GM18526 (cell line): ENCODE measurements around the gene PSG1.
"Not testable (repeated sequence)": the region's sequence is repeated elsewhere in the genome, so short reads cannot be mapped to it uniquely, and the experiment has no call there.

ENCODE experiments used
- POLR2A ChIP-seq: IDR thresholded peaks from 3 replicates; pipeline ENCODE4 v1.6.1; 2011; ENCODE audit not compliant: insufficient read length; ENCODE audit errors: extremely low read depth

PSG1 gene

GRCh38 chr19:42879613-42880012 lies at the start of gene PSG1:
Gene PSG1, minus strand, starts transcription at chr19:42879713. Its CDS starts 132 bp downstream, at chr19:42879581.
- no peak for TF ChIP-seq POLR2A

GRCh38 chr19:42928896-42929295 lies 49.4 kb upstream of the PSG1 start:
- TF ChIP-seq POLR2A, result no peak

GRCh38 chr19:42926781-42927180 lies 47.3 kb upstream of the PSG1 start:
- TF ChIP-seq POLR2A, result no peak

- no peak for TF ChIP-seq POLR2A
These were observed 40.2 kb upstream of the PSG1 start for GRCh38 chr19:42919757-42920079.

- not testable (repeated sequence) for TF ChIP-seq POLR2A
These were observed 38.1 kb upstream of the PSG1 start, which contains the start of gene PSG6 for GRCh38 chr19:42917634-42918033. Gene PSG6, minus strand, starts transcription at chr19:42917894. Its CDS starts 102 bp downstream, at chr19:42917792.

GRCh38 chr19:42872608-42873007 lies 6.9 kb downstream of the PSG1 start:
- no peak for TF ChIP-seq POLR2A

GRCh38 chr19:42857544-42857867 lies 22.0 kb downstream of the PSG1 start:
- TF ChIP-seq POLR2A, result no peak

- TF ChIP-seq POLR2A, result no peak
These were observed 28.4 kb downstream of the PSG1 start for GRCh38 chr19:42850981-42851717.

GRCh38 chr19:42846597-42846996 lies 32.9 kb downstream of the PSG1 start:
- TF ChIP-seq POLR2A, result no peak

GRCh38 chr19:42831221-42832019 lies 48.1 kb downstream of the PSG1 start:
- TF ChIP-seq POLR2A, result no peak

GRCh38 chr19:42816894-42817293 lies 62.6 kb downstream of the PSG1 start:
- no peak for TF ChIP-seq POLR2A
